HepG2 (cell line): ENCODE data around the gene PKLR.

Source experiments
- EZH2 ChIP-seq: conservative IDR thresholded peaks from 2 replicates; pipeline ENCODE4 v1.6.1; 2012; ENCODE audit warnings: mild to moderate bottlenecking, low read depth, low read length, moderate library complexity
- FOXA1 ChIP-seq, 2 experiments: fragments of 450-650 bp in 1 of 2; sonication (generic) in 1 of 2; formaldehyde crosslinking in 1 of 2; IDR thresholded peaks; 2 replicates each; pipeline versions ENCODE4 v1.4.0 to v1.6.1; 2016 to 2020; ENCODE audit warnings: missing genetic modification reagents in 1 of 2
- ZNF30 ChIP-seq: sonication (generic); formaldehyde crosslinking; IDR thresholded peaks from 2 replicates; pipeline ENCODE4 v1.5.0; 2020; ENCODE audit warnings: mild to moderate bottlenecking, missing genetic modification reagents
- TF ChIP-seq, protein P1 (sequence below), 2 experiments: fragments of 450-650 bp in 1 of 2; sonication (generic) in 1 of 2; formaldehyde crosslinking; IDR thresholded peaks; 2 replicates each; pipeline versions ENCODE4 v1.5.0 to v1.8.0; 2020 to 2022; ENCODE audit warnings: mild to moderate bottlenecking in 1 of 2, missing genetic modification reagents in 1 of 2

DNA sequence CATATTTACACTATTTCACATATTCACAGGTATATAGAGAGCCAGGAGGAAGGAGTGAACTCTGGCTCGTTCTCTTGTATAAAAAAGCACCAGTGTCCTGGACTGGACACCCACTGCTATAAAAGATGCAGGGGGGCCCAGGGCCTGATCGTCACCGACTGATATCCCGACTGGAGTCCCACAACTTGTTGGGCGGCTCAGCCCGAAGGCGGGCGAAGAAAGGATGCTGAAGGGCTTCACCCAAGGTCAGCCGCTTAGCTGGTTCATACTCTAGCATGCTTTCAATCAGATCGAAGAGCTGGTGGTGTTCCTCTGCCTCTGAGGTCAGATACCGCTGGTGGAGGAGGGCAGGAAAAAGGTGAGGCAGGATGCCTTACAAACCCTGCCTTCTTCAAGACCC is 38.2 kb downstream of the PKLR start:
- TF ChIP-seq ZNF30 = no peak
- no peak for TF ChIP-seq EZH2
- TF ChIP-seq FOXA1 (IDR thresholded peaks at IDR 0.05) = no peak
- TF ChIP-seq FOXA1 (CRISPR knock-in tag; IDR thresholded peaks at IDR 0.05) = no peak
- TF ChIP-seq, protein P1, sequence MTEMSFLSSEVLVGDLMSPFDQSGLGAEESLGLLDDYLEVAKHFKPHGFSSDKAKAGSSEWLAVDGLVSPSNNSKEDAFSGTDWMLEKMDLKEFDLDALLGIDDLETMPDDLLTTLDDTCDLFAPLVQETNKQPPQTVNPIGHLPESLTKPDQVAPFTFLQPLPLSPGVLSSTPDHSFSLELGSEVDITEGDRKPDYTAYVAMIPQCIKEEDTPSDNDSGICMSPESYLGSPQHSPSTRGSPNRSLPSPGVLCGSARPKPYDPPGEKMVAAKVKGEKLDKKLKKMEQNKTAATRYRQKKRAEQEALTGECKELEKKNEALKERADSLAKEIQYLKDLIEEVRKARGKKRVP (CRISPR knock-in tag; IDR thresholded peaks at IDR 0.05) = no peak
